ENCODE data around the gene BSPRY. TPM values are rescaled to one million over a fixed set of nuclear protein-coding genes. Genes with fewer than 3 reads are reported as not detected.

BSPRY gene
- total and polyA plus RNA-seq, 2 experiments from 2014 or later, result 6.1 to 12.0 TPM

DNA sequence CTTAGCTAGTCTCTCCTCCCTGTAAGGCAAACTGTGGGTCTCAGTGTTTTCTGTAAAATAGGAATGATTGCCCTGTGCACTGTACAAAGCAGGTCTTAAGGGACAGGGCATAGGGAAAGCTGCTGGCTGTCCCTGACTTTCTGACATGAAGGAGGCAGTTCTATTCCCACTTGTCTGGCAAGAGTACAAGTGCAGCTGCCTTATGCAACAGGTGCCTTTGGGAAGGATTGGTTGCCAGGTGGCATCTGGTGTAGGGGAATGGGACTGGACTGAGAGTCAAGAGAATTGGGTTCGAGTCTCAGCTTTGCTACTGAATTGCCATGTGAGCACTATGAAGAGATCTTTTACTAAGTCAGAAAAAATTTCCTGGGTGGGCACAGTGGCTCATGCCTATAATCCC, 10.0 kb downstream of the BSPRY start:
- no peak overlapping the region for H3K27ac ChIP-seq
- no peak for DNase-seq (ENCODE audit: low spot score)
- TF ChIP-seq EZH2phosphoT487 (IDR thresholded peaks at IDR 0.05; ENCODE audit: low read depth, severe bottlenecking, unreplicated experiment) (no peak), EZH2 (IDR thresholded peaks at IDR 0.05; ENCODE audit: borderline replicate concordance) (no peak)
- TF ChIP-seq, protein P1, sequence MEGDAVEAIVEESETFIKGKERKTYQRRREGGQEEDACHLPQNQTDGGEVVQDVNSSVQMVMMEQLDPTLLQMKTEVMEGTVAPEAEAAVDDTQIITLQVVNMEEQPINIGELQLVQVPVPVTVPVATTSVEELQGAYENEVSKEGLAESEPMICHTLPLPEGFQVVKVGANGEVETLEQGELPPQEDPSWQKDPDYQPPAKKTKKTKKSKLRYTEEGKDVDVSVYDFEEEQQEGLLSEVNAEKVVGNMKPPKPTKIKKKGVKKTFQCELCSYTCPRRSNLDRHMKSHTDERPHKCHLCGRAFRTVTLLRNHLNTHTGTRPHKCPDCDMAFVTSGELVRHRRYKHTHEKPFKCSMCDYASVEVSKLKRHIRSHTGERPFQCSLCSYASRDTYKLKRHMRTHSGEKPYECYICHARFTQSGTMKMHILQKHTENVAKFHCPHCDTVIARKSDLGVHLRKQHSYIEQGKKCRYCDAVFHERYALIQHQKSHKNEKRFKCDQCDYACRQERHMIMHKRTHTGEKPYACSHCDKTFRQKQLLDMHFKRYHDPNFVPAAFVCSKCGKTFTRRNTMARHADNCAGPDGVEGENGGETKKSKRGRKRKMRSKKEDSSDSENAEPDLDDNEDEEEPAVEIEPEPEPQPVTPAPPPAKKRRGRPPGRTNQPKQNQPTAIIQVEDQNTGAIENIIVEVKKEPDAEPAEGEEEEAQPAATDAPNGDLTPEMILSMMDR (IDR thresholded peaks at IDR 0.05; ENCODE audit: poor library complexity), result no peak
- 82% methylated on average over 1 of the region's 1 CpG for WGBS (ENCODE audit: low lambda C conversion rate, missing lambda C conversion rate)
- no peaks in the 10 kb centered on the region for H4K20me1 ChIP-seq (ENCODE audit: insufficient read depth, poor library complexity, severe bottlenecking)
- no peaks in the 10 kb centered on the region for H3K36me3 ChIP-seq (replicated peaks; ENCODE audit: insufficient read depth, low read depth)
- no peaks in the 10 kb centered on the region for H3K9me2 ChIP-seq (replicated peaks; ENCODE audit: insufficient read depth)
- H3K27me3 ChIP-seq, result no peaks in the 10 kb centered on the region
- H3K4me2 ChIP-seq, result no peak overlapping the region
- no peaks in the 10 kb centered on the region for H3K79me2 ChIP-seq
- no peak overlapping the region for H3K4me3 ChIP-seq
- no peaks in the 10 kb centered on the region for H3K9me3 ChIP-seq (ENCODE audit: low read depth)
- peaks cover 6% of the 10 kb centered on the region for H3K4me1 ChIP-seq (ENCODE audit: insufficient read depth)
- H2AFZ ChIP-seq, result no peak overlapping the region

DNA sequence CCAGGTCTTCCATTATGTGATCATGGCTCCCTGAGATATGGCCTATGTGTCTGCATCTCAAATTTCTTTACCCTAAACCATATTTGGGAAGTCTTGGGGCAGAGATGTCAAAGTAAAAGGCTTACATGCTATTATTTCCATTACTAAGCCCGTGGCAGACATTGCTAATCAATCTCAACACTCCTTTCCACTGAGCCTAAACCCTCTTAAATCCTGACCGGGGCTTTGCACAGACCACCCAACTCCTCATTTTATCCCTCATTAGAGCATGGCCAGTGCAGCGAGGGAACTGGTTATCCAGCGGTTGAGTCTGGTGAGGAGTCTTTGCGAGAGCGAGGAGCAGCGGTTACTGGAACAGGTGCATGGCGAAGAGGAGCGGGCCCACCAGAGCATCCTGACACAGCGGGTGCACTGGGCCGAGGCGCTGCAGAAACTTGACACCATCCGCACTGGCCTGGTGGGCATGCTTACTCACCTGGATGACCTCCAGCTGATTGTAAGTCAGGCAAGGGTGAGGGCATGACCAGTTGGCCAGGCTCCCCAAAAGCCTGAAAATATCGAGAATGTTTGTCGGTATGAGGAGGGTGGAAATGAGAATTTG, 11.0 kb downstream of the BSPRY start:
- Histone ChIP-seq H3K4me3 (no peak overlapping the region), H3K27me3 (no peaks in the 10 kb centered on the region), H3K79me2 (no peaks in the 10 kb centered on the region), H3K4me1 (ENCODE audit: insufficient read depth) (peaks cover 6% of the 10 kb centered on the region), H2AFZ (no peak overlapping the region), H4K20me1 (ENCODE audit: insufficient read depth, poor library complexity, severe bottlenecking) (no peaks in the 10 kb centered on the region), H3K9me2 (replicated peaks; ENCODE audit: insufficient read depth) (no peaks in the 10 kb centered on the region), H3K9me3 (ENCODE audit: low read depth) (no peaks in the 10 kb centered on the region), H3K4me2 (no peak overlapping the region), H3K36me3 (replicated peaks; ENCODE audit: insufficient read depth, low read depth) (no peaks in the 10 kb centered on the region), H3K27ac (no peak overlapping the region)
- WGBS (ENCODE audit: low lambda C conversion rate, missing lambda C conversion rate), result 92% methylated on average over 15 of the region's 15 CpGs
- no peak for DNase-seq (ENCODE audit: low spot score)
- TF ChIP-seq EZH2 (IDR thresholded peaks at IDR 0.05; ENCODE audit: borderline replicate concordance), result no peak
- TF ChIP-seq, protein P1 (IDR thresholded peaks at IDR 0.05; ENCODE audit: poor library complexity), result no peak
- TF ChIP-seq EZH2phosphoT487 (IDR thresholded peaks at IDR 0.05; ENCODE audit: low read depth, severe bottlenecking, unreplicated experiment), result no peak

DNA sequence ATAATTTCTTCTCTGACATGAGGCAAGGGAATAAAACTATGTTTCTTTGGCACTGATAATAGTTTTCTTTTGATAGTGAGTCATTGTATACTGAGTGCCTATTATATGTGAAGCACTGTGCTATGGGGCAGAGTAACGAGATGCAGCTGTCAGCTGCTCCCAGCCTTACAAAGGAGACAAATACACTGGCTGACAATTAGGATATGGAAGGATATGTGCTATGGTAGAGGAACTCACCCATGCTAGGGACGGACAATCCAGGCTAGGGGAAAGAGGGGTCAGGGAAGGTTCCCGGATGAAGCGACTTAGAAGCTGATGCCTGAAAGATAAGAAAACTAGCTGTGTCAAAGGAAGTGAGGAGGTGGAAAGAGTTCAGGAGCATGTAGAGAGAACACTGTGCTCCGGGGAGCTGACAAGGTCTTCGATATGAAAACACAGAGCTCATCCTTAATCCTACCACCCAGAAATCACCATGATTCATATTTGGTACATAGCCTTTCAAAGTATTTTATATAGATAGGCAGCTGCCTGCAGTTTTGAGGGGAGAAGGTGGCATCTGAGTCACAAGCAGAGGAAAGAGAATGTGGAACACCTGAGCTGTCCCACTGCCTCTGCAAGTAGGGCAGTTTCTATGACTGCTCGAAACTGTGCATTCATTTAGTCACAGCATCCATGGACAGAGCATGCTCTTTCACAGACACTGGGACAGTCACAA, 12.1 kb downstream of the BSPRY start:
- H3K4me3 ChIP-seq, result no peak overlapping the region
- TF ChIP-seq EZH2phosphoT487 (IDR thresholded peaks at IDR 0.05; ENCODE audit: low read depth, severe bottlenecking, unreplicated experiment) (no peak), EZH2 (IDR thresholded peaks at IDR 0.05; ENCODE audit: borderline replicate concordance) (no peak)
- TF ChIP-seq, protein P1 (IDR thresholded peaks at IDR 0.05; ENCODE audit: poor library complexity), result no peak
- H3K27me3 ChIP-seq, result no peaks in the 10 kb centered on the region
- peaks cover 6% of the 10 kb centered on the region for H3K4me1 ChIP-seq (ENCODE audit: insufficient read depth)
- 56% methylated on average over 7 of the region's 7 CpGs for WGBS (ENCODE audit: low lambda C conversion rate, missing lambda C conversion rate)
- H3K79me2 ChIP-seq, result no peaks in the 10 kb centered on the region
- peak overlapping the region; percentile 33 for H3K4me2 ChIP-seq
- no peaks in the 10 kb centered on the region for H3K9me3 ChIP-seq (ENCODE audit: low read depth)
- H2AFZ ChIP-seq, result no peak overlapping the region
- H4K20me1 ChIP-seq (ENCODE audit: insufficient read depth, poor library complexity, severe bottlenecking), result no peaks in the 10 kb centered on the region
- H3K36me3 ChIP-seq (replicated peaks; ENCODE audit: insufficient read depth, low read depth), result no peaks in the 10 kb centered on the region
- no peaks in the 10 kb centered on the region for H3K9me2 ChIP-seq (replicated peaks; ENCODE audit: insufficient read depth)
- peak overlapping the region; percentile 2 for H3K27ac ChIP-seq
- DNase-seq (ENCODE audit: low spot score), result no peak
